DMS53 treated with DMSO at 0.1 percent for 48 hours (cell line): ENCODE results near the gene IFT27.

ENCODE experiments used
- DNase-seq: peaks from one replicate; lab custom pipeline; 2025; ENCODE audit not compliant: unreplicated experiment; lab: John Stamatoyannopoulos, UW

The IFT27 gene

GRCh38 chr22:36727110-36727509, 48.8 kb downstream of the IFT27 start:
- DNase-seq: no peak

DNA sequence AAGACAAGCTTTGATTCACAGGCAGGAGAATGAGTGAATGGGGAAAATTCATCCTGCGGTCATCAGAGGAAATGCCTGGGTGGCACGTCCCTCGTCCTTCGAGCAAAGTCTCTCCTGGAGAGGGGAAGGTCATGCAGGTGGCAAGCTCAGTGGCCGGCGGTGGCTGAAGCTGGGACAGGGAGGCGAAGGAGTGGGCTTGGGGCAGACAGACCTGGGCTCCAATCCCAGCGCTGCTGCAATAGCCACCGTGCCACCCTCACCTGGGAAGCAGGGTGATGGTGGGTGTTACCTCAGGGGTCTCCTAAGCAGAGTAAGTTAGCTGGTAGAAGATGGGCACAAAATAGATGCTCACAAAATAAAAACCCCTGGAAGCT, 49.9 kb downstream of the IFT27 start:
- no peak for DNase-seq

GRCh38 chr22:36725366-36726006, 50.4 kb downstream of the IFT27 start:
- no peak for DNase-seq

DNA sequence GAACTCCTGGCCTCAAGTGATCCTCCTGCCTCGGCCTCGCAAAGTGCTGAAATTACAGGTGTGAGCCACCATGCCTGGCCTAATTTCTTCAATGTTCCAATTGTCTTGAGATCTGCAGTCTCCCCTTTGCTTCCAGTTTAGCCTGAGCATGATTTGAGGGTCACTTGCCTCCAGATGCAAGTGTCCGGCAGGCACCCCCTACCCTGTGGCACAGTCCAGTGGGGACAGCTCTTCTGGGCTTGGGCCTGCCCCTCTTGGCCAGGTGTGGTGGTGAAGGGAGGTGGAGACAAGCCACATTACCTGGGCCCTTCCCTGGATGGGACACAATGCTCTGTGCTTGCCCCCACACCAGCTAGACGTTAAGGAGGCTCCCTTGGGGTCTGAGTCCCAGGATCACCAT, 51.1 kb downstream of the IFT27 start:
- DNase-seq: no peak

DNA sequence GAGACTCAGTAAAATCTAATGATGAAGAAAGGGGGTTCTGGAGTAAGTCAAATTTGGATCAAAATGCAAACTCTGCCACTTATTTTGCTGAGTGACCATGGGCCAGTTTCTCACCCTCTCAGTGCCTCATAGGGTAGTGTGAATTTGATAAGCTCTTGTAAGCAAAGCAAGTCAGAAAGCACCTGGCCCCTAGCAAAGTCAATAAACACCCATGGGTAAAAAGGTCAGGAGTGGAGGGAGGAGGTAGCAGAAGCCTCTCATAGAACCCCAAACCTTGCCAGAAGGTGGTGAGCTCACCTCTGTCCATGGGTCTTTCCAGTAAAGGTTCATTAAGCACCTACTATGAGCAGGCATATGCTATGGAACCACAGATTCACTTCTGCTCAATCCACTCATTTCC, 53.9 kb downstream of the IFT27 start:
- DNase-seq: no peak

GRCh38 chr22:36715647-36716046, 60.3 kb downstream of the IFT27 start:
- no peak for DNase-seq

- no peak for DNase-seq
These were observed 61.8 kb downstream of the IFT27 start for GRCh38 chr22:36714110-36714509.

DNA sequence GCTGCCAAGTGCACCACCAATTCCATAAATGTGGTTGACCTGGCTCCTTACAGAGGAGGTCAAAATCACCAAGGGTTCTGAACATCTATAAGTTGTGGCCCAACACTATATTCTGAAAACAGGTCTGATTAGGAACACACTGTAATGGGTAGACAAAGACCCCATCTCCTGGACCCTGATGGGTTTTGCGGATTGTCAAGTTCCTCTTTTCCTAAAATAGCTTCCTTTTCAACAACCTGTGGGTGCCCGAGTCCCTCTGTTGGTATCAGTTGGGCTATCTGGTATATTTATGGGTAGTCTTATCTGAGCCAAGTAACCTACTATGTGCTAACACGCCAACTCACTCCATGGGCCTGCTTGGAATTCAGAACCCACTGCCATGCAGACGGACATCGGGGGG, 62.5 kb downstream of the IFT27 start:
- DNase-seq: no peak
